ENCODE measurements around the gene GRIA1. TPM values are rescaled to one million over a fixed set of nuclear protein-coding genes. Genes with fewer than 3 reads are reported as not detected.

The GRIA1 gene
- total RNA-seq, 1 donor from 2014 or later = not detected

DNA sequence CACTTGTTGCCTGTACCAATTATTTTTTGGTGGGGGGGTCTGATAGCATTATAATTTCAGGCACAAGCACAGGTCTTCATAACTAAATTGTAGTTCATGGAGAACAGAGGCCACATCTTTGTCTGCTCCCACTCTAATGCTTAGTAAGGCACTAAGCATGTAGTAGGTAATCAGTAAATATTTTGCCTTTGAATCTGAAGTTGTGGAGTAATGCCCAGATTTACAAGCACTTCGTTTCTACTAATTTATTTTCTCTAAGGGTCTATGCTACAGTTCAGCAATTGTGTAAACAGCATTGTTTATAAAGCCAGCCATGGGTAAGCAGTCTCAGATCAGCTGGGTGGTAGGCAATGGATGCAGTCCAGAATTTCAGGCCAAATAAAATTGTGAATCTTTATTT is 78.6 kb downstream of the GRIA1 start:
- H3K36me3 Mint-ChIP-seq (ENCODE audit: low read depth) = no peaks in the 10 kb centered on the region
- no peaks in the 10 kb centered on the region for H3K27me3 Mint-ChIP-seq (ENCODE audit: insufficient read depth)
- no peaks in the 10 kb centered on the region for H3K4me1 Mint-ChIP-seq (ENCODE audit: low read depth)
- H3K9me3 Mint-ChIP-seq = no peaks in the 10 kb centered on the region
- DNase-seq (ENCODE audit: low spot score) = no peak
- no peak overlapping the region for H3K4me3 Mint-ChIP-seq
- no peak overlapping the region for H3K27ac Mint-ChIP-seq
- intact Hi-C loops (cut with micrococcal nuclease) = no loop called here

DNA sequence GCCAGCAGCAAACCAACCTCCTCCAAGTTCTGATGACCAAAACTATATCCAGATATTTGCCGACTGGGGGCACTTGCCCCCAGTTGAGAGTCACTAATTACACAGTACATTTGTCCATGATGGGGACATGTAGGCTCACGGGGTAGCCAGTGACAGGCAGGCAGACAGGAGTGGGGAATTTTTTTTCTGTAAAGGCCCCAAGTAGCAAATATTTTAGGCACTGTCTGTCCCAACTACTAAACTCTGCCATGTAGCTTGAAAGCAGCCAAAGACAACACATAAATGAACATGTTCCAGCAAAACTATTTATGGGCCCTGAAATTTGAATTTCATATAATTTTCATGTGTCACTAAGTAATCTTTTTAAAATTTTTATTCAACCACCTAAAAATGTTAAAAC is 80.7 kb downstream of the GRIA1 start:
- intact Hi-C loops (cut with micrococcal nuclease) = no loop called here
- no peak overlapping the region for H3K27ac Mint-ChIP-seq

DNA sequence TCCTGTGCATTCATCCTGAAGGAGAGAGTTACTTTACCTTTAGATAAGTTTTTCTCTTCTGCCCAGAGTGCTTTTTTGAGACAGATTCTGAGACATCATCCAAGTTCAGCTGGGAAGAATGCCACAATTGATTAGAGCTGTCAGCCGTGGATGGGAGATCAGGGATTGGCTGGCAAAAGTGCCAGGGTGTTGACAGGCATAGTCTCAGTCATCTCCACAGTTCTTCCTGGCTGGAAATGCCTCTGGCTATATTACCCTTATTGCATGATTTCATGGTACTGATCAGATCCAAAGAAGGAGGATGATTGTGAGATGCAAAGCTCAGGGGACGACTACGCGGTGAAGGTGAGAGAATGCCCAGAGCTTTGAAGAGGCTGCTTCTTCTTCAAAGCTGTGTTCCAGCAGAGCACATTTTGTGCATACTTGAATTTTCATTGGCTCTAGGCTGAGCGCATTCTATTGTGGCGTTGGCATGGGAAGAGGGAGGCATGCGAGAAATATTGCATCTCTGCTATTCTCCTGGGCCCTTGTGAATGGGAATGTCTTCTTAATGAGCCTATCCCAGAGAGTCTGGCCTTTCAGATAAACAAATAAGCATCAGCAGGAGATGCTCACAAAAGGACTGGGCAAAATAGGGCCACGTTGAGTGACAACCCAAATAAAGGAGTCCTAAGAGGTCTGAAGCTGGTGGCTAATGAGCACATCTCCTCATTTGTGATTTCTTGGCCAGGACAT is 82.1 kb downstream of the GRIA1 start:
- Mint-ChIP-seq H3K4me3 (no peak overlapping the region), H3K27ac (no peak overlapping the region), H3K36me3 (ENCODE audit: low read depth) (no peaks in the 10 kb centered on the region), H3K4me1 (ENCODE audit: low read depth) (no peaks in the 10 kb centered on the region), H3K9me3 (no peaks in the 10 kb centered on the region), H3K27me3 (ENCODE audit: insufficient read depth) (no peaks in the 10 kb centered on the region)
- no peak for DNase-seq (ENCODE audit: low spot score)
- intact Hi-C loops (cut with micrococcal nuclease) = no loop called here

More for the DNA sequence above, 80.7 kb downstream of the GRIA1 start:
- Mint-ChIP-seq H3K4me3 (no peak overlapping the region), H3K4me1 (ENCODE audit: low read depth) (no peaks in the 10 kb centered on the region), H3K9me3 (no peaks in the 10 kb centered on the region), H3K36me3 (ENCODE audit: low read depth) (no peaks in the 10 kb centered on the region), H3K27me3 (ENCODE audit: insufficient read depth) (no peaks in the 10 kb centered on the region)
- DNase-seq (ENCODE audit: low spot score) = no peak

DNA sequence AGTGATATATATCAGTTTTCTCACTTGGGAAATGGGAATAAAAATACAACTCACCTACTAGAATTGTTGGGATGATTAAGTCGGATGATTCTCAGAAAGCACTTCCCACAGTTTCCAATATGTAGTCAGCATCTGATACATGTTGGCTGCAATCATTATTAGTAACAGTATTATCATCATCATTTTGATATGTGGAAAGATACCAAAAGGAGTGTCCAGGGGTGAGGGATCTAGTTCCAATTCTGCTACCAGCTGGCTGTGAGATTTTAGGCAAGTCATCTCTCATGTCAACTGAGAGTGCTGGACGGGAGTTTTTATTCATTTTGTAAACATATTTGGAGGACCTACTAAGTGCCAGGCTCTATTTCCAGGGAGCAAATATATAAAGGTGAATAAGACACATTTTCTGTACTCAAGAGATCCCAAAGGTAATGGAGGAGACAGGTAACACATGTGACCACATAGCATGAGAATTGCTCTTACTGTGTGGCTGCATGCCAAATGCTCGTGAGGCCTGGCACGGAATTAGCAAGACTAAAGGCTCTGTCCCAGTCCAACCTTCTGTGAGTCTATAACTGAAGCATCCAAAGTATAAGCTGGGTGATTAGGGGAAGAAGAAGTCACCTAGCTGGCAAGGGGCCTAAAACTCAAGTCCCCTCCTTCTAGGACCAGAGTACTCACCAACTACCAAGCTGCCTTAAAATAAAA is 83.0 kb downstream of the GRIA1 start:
- Mint-ChIP-seq H3K4me3 (no peak overlapping the region), H3K4me1 (ENCODE audit: low read depth) (no peaks in the 10 kb centered on the region), H3K27me3 (ENCODE audit: insufficient read depth) (no peaks in the 10 kb centered on the region), H3K36me3 (ENCODE audit: low read depth) (no peaks in the 10 kb centered on the region), H3K27ac (no peak overlapping the region), H3K9me3 (no peaks in the 10 kb centered on the region)
- intact Hi-C loops (cut with micrococcal nuclease) = no loop called here
- no peak for DNase-seq (ENCODE audit: low spot score)

DNA sequence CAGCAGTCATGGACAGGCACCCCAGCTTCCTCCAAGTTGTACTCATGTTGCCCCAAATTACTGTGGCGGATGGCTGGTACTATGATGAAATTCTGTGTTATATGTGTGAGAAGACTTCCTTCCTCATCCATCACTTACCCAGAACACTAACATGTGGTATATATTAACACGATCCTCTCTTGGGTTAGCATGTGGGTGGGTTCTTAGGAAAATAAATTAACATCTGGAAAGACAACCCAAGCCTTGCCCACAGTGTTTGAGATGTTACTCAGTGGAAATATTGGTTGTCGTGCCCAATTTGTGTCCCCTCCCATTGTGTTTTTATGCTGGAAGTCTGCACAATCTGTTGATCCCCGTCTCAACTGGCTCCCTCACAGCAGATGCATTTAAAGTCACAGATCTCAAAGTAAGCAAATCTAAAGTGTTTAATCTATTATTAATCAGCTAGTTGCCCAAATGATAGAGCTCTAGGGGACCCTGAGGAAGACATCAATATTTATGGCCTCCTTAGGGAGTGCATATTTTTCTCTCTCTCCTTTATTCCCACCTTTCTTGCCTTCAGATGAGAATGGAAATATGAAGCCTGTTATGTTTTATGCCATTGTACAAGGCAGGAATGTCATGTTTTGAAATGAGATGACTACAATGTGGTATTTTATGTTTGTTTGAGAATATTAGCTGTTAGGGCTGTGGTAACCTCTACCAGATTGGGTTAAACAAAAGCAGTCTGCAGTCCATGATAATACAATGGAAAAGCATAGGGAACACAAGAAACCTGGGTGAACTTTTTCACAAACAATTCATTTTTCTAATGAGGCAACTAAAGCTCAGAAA is 93.9 kb downstream of the GRIA1 start:
- H3K36me3 Mint-ChIP-seq (ENCODE audit: low read depth) = no peaks in the 10 kb centered on the region
- H3K27ac Mint-ChIP-seq = no peak overlapping the region
- no peaks in the 10 kb centered on the region for H3K27me3 Mint-ChIP-seq (ENCODE audit: insufficient read depth)
- H3K9me3 Mint-ChIP-seq = no peaks in the 10 kb centered on the region
- no peak overlapping the region for H3K4me3 Mint-ChIP-seq
- no peaks in the 10 kb centered on the region for H3K4me1 Mint-ChIP-seq (ENCODE audit: low read depth)
- intact Hi-C loops (cut with micrococcal nuclease) = no loop called here
- no peak for DNase-seq (ENCODE audit: low spot score)

DNA sequence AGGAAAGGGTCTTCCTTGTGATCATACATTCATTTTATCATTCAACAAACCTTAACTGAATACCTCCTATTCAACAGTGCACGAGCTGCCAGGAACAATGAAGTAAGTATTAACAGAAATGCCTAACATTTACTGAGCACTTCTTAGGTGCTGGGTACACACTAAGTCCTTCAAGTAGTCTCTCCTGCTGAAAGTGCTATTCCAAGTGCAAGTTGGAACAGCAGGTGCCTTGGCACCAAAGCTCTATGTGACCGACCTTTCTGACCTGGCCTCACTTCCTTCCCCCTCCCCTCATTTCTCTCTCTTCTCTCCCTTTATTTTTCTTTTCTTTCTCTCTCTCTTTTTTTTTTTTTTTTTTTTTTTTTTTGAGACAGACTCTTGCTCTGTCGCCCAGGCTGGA is 94.5 kb downstream of the GRIA1 start:
- no peak overlapping the region for H3K27ac Mint-ChIP-seq
- H3K36me3 Mint-ChIP-seq (ENCODE audit: low read depth) = no peaks in the 10 kb centered on the region
- no peaks in the 10 kb centered on the region for H3K4me1 Mint-ChIP-seq (ENCODE audit: low read depth)
- intact Hi-C loops (cut with micrococcal nuclease) = no loop called here
- H3K27me3 Mint-ChIP-seq (ENCODE audit: insufficient read depth) = no peaks in the 10 kb centered on the region
- no peaks in the 10 kb centered on the region for H3K9me3 Mint-ChIP-seq
- no peak for DNase-seq (ENCODE audit: low spot score)
- H3K4me3 Mint-ChIP-seq = no peak overlapping the region

DNA sequence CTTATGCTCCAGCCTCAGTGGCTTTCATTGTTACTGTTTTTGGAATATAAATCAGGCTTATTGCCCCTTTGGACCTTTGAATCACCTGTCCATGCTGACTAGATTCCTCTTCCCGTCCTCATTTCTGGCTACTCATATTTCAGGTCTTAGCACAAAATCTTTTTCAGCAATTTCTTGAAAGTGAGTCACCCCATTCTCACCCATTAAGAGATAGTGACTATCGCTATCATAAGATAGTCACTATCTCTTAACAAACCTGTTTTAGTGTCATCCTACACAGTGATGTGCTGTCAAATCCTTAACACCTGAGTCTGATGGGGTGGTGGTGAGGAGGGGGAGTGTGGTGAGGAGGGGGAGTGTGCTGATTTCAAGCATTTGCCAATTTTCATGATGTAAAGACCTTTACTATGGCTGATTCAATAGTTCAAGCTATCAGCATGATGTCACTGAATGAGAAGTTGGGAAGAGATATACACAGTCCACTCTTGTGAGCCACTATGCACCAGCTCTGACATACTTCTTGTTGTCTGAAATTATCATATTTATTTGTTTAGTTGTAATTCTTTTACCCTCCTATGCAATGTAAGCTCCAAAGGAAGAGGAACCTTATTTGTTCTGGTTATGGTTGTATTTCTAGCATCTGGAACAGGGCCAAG is 95.3 kb downstream of the GRIA1 start:
- H3K27me3 Mint-ChIP-seq (ENCODE audit: insufficient read depth) = no peaks in the 10 kb centered on the region
- intact Hi-C loops (cut with micrococcal nuclease) = no loop called here
- DNase-seq (ENCODE audit: low spot score) = no peak
- no peaks in the 10 kb centered on the region for H3K36me3 Mint-ChIP-seq (ENCODE audit: low read depth)
- no peaks in the 10 kb centered on the region for H3K4me1 Mint-ChIP-seq (ENCODE audit: low read depth)
- no peaks in the 10 kb centered on the region for H3K9me3 Mint-ChIP-seq
- no peak overlapping the region for H3K4me3 Mint-ChIP-seq
- H3K27ac Mint-ChIP-seq = no peak overlapping the region

DNA sequence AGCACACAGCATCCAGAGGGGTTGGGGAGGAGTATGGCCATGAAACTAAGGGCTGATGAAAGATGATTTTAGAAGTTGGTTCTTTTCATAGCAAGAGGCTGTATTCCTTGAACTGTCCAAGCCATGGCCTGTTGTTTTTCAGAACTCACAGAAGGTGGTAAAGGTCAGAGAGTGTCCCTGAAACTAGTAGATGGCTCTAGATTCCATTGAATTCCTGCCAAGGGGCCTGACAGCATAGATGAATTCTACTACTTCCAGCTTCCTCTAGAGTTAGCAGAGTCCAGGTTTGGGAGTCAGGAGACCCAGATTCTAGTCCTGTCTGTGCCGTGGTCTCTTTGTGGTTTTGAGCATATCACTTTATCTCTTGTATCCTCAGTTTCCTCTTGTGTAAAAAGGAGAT is 101.6 kb downstream of the GRIA1 start:
- Mint-ChIP-seq H3K27me3 (ENCODE audit: insufficient read depth) (no peaks in the 10 kb centered on the region), H3K4me1 (ENCODE audit: low read depth) (no peaks in the 10 kb centered on the region), H3K9me3 (no peaks in the 10 kb centered on the region), H3K4me3 (no peak overlapping the region), H3K36me3 (ENCODE audit: low read depth) (no peaks in the 10 kb centered on the region), H3K27ac (no peak overlapping the region)
- intact Hi-C loops (cut with micrococcal nuclease) = no loop called here
- no peak for DNase-seq (ENCODE audit: low spot score)

DNA sequence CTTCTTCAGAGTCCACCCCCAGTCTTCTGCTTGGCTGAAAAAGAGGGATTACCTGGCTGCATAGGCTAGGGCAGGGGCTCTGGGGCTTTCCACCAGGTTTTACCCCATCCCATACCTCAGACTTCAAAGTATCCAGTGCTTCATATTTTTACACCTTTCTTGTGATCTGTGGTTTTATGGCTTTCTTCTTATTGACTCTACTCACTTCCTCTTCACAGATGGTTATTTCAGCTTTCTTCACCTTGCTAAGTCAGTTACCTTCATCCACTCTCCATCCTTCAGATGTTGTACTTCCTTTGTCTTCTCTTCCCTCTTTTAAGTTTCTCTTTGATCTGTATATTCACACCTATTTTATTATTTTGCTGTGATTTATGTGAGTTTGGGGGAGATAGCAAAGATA is 104.3 kb downstream of the GRIA1 start:
- Mint-ChIP-seq H3K4me3 (no peak overlapping the region), H3K27me3 (ENCODE audit: insufficient read depth) (no peaks in the 10 kb centered on the region), H3K9me3 (peaks cover 3% of the 10 kb centered on the region), H3K4me1 (ENCODE audit: low read depth) (no peaks in the 10 kb centered on the region), H3K27ac (no peak overlapping the region), H3K36me3 (ENCODE audit: low read depth) (no peaks in the 10 kb centered on the region)
- intact Hi-C loops (cut with micrococcal nuclease) = no loop called here
- no peak for DNase-seq (ENCODE audit: low spot score)

DNA sequence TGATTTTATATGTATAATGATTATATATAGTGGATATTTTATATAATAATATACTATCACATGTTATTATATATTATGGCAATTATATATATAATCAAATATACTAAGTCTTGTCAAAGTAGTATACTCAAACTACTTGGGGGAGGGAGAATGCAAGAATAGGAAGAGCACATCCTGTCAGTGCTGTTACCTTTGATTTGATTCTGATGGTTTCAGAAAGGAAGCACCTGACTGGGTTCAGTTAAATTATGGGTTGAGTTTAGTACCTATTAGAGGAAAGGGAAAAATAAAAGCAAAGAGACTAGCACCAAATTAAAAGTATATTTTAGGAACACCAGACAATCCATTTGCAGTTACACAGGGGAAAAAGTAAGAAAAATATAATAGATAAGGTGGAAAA is 107.6 kb downstream of the GRIA1 start:
- no peaks in the 10 kb centered on the region for H3K27me3 Mint-ChIP-seq (ENCODE audit: insufficient read depth)
- intact Hi-C loops (cut with micrococcal nuclease) = no loop called here
- no peak overlapping the region for H3K4me3 Mint-ChIP-seq
- peaks cover 4% of the 10 kb centered on the region for H3K9me3 Mint-ChIP-seq
- no peak for DNase-seq (ENCODE audit: low spot score)
- no peak overlapping the region for H3K27ac Mint-ChIP-seq
- H3K4me1 Mint-ChIP-seq (ENCODE audit: low read depth) = no peaks in the 10 kb centered on the region
- no peaks in the 10 kb centered on the region for H3K36me3 Mint-ChIP-seq (ENCODE audit: low read depth)

DNA sequence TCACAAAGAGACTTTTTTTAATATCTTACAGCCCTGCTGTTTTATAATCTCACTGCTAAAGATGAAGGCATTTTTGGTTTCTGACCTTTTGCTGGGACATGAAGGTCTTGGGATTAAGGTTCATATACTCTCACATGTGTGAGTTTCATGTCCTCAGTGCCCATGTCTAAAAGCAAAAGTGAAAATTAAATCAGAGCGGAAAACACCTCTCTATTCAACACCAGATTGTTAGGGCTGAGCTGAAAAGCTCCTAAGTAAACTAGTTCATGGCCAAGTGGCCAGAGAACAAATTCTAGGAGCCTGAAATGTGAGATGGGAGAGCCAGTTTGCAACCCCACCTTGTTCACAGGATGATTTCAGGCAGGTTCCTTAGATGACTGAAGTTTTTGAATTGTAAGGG is 110.9 kb downstream of the GRIA1 start:
- Mint-ChIP-seq H3K36me3 (ENCODE audit: low read depth) (no peaks in the 10 kb centered on the region), H3K27me3 (ENCODE audit: insufficient read depth) (no peaks in the 10 kb centered on the region), H3K9me3 (peaks cover 7% of the 10 kb centered on the region), H3K4me1 (ENCODE audit: low read depth) (no peaks in the 10 kb centered on the region), H3K27ac (no peak overlapping the region), H3K4me3 (no peak overlapping the region)
- no peak for DNase-seq (ENCODE audit: low spot score)
- intact Hi-C loops (cut with micrococcal nuclease) = no loop called here

DNA sequence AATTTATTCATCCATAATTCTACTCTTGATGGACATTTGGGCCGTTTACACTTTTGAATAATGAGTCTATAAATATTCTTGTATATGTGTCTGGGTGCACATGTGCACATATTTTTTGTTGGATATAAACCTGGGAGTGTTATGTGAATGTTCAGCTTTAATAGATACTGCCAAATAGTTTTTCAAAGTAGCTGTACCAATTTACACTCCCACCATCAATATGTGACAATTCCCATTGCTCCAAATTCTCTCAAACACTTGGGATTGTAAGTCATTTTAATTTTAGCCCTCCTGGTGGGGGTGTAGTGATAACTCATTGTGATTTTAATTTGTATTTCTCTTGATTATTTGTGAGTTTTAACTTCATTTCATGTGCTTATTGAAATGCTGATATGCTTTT is 114.9 kb downstream of the GRIA1 start:
- H3K27me3 Mint-ChIP-seq (ENCODE audit: insufficient read depth) = no peaks in the 10 kb centered on the region
- intact Hi-C loops (cut with micrococcal nuclease) = no loop called here
- DNase-seq (ENCODE audit: low spot score) = no peak
- no peak overlapping the region for H3K4me3 Mint-ChIP-seq
- H3K27ac Mint-ChIP-seq = no peak overlapping the region
- no peaks in the 10 kb centered on the region for H3K36me3 Mint-ChIP-seq (ENCODE audit: low read depth)
- peaks cover 3% of the 10 kb centered on the region for H3K9me3 Mint-ChIP-seq
- no peaks in the 10 kb centered on the region for H3K4me1 Mint-ChIP-seq (ENCODE audit: low read depth)

DNA sequence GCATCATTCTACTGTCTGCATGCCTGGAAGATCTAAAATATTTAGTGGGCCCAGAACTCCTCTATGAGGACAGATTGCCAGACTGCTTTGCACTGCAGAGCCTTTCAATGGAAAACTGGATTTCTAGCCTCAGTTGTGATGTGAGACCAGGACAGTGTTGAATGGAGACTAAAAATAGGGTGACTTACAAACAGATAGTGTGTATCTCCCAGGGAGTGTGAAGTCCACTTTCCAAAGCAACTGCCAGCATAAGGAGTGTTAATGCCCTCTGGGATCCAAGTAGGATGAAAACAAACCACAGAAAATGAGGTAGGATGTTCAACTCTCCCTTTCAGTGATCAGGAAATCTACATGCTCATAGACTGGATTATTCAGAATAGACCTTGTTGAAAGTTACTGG is 119.5 kb downstream of the GRIA1 start:
- Mint-ChIP-seq H3K9me3 (no peaks in the 10 kb centered on the region), H3K4me1 (ENCODE audit: low read depth) (no peaks in the 10 kb centered on the region), H3K36me3 (ENCODE audit: low read depth) (no peaks in the 10 kb centered on the region), H3K27ac (no peak overlapping the region), H3K27me3 (ENCODE audit: insufficient read depth) (no peaks in the 10 kb centered on the region), H3K4me3 (no peak overlapping the region)
- DNase-seq (ENCODE audit: low spot score) = no peak
- intact Hi-C loops (cut with micrococcal nuclease) = no loop called here

Measured in activated T-helper 1 cell treated with anti-CD3 and anti-CD28 coated beads, Interleukin-12 subunit alpha, Interleukin-12 subunit beta, Interleukin-2, Interleukin-4 antibody, amounts not matched to agents 30 ng/mL and 10 ng/mL and 1 ng/mL, durations not matched to agents 14 hours and 24 hours and 36 hours (primary cell).